ENCODE data around the gene CCDC148.

The CCDC148 gene

DNA sequence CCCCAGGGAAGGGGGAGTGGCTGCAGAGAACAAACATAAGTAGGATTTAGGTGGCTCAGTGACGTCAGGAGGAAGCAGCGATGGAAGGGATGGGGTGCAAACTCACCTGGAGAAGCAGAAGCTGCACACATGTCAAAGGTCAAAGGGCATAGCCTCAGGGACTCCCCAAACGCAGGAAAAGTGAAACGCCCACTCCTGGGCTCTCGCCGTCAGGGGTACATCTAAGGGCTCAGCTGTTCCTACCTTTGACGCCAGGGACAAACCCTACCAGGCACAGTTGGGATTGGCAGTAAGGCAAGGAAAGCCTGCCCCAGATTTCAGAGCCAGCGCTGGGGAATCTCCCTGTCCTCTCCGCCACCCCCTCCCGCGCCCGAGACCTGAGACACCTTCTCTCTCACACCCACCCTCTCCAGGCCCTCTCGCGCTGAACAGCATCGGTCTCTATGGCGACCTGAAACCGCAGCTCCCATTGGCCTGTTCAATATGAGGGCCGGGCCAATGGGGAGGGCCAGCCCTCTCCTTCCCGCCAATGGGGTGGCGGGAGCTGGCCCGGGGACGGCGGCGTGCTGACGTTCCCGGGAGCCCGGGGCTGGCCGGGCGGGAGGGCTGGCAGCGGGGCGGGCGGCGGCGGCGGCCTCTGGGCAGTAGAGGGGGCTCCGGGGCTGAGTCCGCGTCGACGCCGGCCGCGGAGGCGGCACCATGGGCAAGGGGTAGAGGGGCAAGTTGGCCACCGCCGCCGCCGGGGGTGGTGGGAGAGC is at the start of gene CCDC148, which contains the start of gene PKP4:
Gene CCDC148 (minus strand): TSS at position 445 of the 758 bp plus-strand sequence. CDS start 314 bp downstream, at position 131.
Gene PKP4 (plus strand): TSS at position 644 of the 758 bp plus-strand sequence. CDS start 76,233 bp downstream, outside the sequence.
- DNase-seq (ENCODE audit: low spot score) = peak; percentile 96

DNA sequence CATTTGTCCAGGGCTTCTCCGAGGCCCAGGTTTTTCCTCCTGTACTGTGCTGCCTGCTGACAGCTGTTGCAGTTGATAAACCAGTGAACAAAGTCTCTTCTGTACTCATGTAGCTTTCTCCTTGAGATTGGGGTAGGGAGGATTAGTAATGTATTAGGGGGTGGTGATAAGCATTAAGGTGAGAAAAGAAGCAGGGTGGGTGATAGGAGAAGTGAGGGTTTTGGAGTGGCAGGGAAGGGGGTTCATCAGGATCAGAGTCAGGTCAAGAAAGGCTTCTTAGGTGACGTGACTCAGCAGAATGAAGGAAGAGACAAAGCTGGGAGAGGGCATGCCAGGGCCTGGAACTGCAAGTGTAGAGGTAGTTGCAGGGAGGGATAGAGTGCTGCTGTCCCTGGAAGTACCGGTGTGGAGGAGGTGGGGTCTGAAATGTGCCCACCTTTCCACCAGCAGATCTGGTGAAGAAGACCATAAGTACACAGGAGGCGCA is 48.9 kb upstream of the CCDC148 start:
- no peak for DNase-seq (ENCODE audit: low spot score)

- DNase-seq (ENCODE audit: low spot score) = no peak
Measured at GRCh38 chr2:158504088-158504487, 47.5 kb upstream of the CCDC148 start.

DNA sequence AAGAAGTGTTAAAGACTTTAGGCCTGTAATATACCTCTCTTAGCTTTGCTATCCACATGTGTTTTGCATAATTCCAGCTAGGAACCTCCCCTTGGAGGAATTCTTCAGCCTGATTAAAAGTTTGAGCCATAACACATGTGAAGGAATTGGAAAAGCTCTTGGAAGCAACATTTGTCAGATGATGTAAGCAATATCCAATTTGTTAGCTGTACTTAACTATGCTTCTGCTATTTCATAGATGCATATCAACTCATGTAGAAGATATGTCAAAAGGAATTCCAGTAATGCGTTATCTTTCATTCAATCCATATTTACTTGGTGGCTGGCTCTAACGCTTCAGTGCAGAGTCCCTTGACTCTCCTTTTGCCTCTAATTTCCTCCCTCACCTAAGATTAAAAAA is 46.4 kb upstream of the CCDC148 start:
- no peak for DNase-seq (ENCODE audit: low spot score)

GRCh38 chr2:158501301-158501700 is 44.7 kb upstream of the CCDC148 start:
- DNase-seq (ENCODE audit: low spot score) = peak; percentile 79

DNA sequence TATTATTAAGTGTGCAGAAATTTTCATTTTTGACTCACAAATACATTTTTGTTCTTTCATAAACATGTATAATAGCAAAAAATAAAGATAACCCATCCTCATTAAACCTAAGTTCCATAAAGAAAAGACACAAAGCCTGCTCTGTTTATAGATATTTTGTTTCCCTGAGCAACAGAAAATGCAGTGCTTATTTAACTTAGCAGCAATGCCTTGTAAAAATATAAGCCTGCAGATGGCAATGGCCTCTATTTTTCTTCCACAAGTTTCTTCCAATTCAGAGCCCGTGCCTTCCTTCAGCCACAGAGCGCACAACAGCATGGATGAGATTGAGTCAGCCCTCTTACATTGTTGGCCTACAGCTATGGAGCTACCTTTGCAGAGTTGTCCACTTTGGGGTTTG is 43.8 kb upstream of the CCDC148 start:
- no peak for DNase-seq (ENCODE audit: low spot score)

GRCh38 chr2:158499383-158499782 is 42.8 kb upstream of the CCDC148 start:
- DNase-seq (ENCODE audit: low spot score) = no peak

DNA sequence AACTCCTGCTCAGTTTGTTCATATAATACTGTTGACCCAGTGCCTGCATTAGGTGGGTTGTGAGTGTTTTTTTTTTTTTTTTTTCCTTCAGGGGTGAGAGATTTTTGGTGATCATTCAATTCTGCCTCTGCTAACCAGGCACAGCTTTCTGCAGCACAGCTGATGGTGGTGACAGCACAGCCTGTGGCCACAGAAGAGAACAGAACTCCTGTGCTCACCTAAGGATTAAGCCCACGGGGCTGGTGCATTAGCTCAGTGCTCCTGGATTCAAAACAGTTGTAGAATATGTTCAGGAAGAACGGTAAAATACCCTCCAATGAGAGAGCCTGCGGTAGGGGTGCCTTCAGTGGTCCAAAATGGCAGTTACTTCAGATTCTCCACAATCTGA is 42.2 kb upstream of the CCDC148 start:
- DNase-seq (ENCODE audit: low spot score) = no peak

DNA sequence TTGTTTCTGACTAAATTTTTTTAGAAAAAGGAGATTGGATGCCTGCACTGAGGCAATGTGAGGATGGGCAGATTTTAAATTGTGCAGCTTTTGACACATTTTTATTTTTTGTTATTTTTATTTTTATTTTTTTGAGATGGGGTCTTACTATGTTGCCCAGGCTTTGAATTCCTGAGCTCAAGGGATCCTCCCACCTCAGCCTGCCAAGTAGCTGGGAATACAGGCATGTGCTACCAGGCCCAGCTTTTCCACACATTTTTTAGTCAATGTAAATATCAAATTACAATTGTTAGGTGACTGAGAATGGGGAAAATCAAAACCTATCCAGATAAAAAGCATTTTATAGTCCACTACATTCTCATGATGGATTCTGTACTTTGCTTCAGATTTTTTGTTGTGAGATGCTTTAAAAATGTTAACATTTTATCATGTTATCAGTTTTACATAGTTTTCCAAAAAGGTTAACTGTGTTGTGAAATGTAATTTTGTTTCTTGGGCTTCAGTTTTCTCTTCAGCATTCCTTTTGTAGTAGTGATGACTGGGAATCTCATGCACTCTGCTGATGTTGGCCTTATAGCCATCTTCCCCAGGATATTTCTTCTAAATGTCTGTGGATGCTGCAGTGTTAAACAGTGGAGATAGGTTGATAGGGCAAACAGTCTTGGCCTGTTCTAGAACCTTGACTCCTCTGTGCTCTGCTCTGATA is 41.6 kb upstream of the CCDC148 start:
- DNase-seq (ENCODE audit: low spot score) = no peak

DNA sequence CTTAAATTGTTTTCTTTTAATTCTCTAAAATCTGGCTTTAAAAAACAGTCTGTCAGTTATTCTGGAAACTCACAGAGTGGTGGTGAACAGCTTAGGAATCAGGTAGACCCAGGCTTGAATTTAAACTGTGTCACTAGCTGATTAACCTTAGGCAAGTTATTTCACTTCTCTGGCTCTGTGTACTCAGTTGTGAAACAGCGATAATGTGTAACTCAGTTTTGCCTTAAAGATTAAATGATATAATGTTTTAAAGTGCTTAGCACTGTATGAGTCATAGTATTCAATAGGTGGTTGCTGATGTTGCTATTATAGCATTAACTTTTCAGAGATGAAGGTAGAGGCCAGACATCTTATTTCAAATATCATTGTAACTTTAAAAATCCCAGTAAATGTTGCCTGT is 40.9 kb upstream of the CCDC148 start:
- DNase-seq (ENCODE audit: low spot score) = no peak

DNA sequence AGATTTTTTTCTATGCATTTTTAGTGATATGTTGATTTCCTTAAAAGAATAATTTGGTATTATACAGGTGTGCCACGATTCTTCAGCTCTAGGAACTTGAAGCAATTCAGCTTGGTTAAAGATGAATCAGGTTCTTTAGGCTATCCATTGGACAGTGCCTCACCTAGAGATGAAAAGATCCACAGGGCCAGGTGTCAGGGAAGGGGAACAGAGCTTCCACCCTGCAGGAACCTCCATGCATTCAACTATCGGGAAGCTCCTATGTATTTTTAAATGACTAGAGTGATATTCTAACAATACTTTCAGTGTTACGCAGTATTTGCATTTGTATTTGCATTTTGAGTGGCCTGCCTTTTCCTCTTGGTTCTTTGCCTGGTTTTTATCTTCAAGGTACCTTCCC is 40.4 kb upstream of the CCDC148 start:
- no peak for DNase-seq (ENCODE audit: low spot score)

DNA sequence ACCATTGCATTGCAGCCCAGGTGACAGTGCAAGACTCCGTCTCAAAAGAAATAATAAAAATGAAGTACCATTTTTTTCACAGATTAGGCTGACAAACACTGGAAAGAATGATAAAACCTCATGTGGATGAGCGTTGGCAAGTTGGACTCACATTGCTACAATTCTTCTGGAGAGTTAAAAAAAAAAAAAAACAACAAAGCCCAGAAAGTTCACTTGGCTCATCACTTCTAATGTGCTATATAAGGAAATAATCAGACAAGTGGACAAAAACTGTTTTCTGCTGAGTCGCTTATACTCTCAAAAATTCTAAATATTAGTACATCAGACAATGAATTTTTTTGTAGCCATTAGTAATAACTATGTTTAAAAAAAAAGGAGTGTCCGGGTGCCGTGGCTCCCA is 38.6 kb upstream of the CCDC148 start:
- no peak for DNase-seq (ENCODE audit: low spot score)

DNA sequence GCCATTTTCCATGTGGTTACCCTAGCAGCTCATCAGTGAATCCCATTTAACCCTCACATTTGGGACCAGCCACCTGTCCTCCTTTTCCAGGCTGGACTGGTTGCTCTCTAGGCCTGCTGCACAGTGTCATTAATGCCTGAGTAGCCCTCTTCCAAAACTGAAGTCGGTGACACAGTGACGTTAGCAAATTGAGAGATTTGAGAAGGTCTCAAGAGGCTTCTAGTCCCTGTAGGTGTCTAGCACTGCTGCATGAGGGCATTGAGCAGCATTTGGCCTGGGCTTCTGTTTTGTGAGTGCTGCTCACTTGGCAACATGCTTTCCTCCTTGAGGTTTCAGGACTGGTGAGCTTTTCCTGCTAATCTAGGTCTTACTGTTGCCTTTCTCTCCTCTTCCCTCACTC is 36.9 kb upstream of the CCDC148 start:
- DNase-seq (ENCODE audit: low spot score) = no peak

DNA sequence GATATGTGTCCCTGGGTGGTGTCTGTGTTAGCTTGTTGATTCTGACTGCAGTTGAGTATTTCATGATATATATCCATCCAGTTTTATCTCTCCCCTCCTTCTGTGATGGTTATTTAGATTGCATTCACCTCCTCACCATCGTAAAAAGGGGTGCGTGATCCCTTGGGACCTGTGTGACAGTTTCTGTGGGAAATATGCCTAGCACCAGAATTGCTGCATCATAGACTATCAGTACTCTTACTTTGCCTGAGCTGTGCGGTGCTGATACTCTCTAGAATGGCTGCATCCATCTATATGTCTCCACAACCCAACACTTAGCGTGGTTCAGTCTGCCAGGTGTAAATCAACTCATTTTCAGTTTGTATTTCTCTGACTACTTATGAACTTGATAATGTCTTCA is 34.5 kb upstream of the CCDC148 start:
- DNase-seq (ENCODE audit: low spot score) = no peak

DNA sequence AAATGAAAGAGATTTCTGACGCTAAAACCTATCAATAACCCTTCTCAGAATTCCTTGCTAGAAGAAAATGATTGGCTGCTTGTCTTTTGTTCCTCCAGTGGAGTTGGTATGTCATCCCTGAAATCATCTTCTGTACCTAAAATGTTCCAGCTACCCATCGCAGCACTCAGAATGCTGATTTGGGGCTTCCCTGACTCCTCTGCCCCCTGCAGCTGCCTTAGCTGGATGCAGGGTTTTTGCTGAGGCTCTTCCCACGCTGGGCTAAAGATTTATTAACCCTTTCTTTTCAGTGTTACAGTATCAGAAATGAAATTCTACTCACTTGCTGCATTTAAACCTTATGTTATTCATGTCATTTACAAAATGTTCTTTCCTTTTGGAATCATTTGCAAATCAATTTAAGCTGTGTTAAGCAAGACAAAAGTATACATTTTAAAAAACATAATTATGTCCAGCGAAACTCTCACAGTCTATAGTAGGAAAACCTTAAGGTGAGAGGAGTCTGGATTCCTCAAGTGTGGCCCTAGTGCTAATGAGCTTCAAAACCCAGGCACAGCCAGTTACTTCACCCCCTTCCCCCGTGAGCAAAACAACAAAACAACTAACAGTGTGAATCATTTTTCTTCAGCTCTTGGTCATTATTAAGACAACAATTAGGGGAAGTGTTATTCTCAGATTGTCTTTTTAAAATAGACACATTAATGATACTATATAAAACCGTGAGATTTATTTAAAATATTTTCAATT is 33.0 kb upstream of the CCDC148 start:
- no peak for DNase-seq (ENCODE audit: low spot score)

GRCh38 chr2:158488442-158489216 is 32.1 kb upstream of the CCDC148 start:
- DNase-seq (ENCODE audit: low spot score) = no peak

DNA sequence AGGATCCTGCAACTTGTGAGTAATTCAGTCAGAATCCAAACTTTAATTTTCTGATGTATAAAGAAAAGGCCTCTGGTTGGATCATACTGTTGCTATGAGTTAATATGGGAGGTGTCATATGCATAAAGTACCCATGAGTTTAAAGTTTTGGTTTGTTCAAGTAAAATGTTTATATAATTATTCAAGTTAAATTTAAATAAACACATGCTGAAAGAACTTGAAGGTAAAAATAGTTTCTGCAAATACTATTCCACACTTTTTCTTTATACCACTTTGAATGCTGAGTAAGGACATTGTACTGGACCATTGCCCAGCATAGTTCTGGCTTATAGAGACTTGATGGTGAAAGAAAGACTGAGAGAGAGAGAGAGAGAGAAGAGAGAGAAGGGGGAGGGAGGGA is 30.9 kb upstream of the CCDC148 start:
- DNase-seq (ENCODE audit: low spot score) = no peak

DNA sequence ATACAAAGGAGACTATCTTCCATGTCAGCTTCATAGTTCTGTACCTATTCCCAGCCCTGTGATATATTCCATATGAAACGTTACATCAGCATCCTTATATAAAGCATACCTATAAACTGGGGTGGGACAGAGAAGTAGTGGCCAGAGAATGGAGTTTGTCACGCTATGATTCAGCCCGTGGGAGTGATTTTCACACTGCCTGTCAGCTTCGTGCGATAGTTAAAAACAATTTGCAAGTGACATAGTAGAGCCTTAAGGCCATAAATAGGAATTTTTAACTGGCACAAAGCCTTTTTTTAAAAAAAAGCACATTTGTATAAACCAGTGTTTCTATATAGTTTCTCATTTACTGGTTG is 30.4 kb upstream of the CCDC148 start:
- no peak for DNase-seq (ENCODE audit: low spot score)

DNA sequence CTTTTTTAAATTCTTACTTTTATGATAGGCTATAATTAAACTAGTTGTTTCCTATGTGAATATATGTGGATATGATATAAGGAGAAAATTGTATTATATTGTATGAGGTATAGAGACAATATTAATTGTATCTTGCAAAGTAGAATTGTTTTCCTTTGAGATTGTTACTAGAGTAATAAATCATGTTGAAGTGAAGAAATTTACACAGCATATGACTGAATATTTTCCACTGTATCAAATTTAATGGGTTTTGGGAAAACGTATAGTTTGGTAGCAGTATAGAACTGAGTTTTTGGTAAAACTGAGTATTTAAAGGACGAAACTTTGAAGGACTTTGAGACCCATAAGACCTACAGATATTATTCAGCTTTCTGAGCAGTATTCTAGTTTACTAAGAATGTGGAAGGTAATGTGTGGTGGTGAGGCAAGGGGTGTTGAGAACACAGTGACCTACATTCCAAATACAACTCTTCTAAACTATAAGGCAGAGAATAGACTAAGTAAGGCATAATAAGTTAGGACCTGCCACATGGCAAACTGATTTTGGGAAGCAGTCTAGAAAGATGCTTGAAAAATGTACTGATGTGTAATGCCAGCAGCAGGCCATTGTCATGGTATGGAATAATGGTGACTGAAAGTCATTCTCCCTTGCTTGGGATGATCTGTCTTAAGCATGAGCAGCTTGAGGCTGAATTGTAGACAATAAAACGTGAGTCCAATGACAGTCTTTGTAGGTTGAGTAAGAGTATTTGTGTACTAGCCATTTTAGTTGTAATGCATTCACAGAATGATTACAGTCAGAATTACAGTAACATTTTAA is 29.8 kb upstream of the CCDC148 start:
- DNase-seq (ENCODE audit: low spot score) = no peak

DNA sequence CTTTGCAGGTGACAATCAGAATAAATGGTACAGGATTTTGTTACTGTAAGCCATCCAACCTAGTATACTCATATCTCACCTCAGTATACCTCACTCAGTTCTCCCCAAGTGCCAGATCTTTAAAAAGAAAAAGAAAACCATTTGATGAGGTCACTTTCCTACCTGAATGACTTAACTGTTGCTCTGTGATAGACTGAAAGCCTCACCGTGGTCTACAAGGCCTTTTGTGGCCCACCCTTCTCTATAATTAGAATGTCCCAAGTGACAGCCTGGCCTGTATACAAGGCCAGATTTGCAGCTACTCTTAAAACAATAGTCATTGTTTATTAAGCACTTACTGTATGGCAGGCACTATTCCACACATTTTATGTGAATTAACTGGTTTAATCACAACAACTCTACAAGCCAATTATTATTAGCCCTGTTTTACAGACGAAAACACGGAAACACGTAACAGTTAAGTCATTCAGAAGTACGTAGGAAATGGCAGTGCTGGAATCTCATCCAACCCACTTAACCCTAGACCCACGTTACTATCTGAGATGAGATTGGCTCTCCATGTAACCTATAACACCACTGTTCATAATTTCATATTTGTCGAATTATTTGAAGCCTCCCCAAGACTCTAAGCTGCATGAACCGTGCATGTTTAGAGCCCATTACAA is 28.5 kb upstream of the CCDC148 start:
- no peak for DNase-seq (ENCODE audit: low spot score)

GRCh38 chr2:158482594-158482993 is 26.0 kb upstream of the CCDC148 start:
- no peak for DNase-seq (ENCODE audit: low spot score)
